ENCODE data around the gene RBL2. TPM values are rescaled to one million over a fixed set of nuclear protein-coding genes. Genes with fewer than 3 reads are reported as not detected.
"Not testable (repeated sequence)": the region's sequence is repeated elsewhere in the genome, so short reads cannot be mapped to it uniquely, and the experiment has no call there.

The RBL2 gene
- total RNA-seq, 1 donor from 2014 or later, result 25.3 TPM

GRCh38 chr16:53539759-53540718 is 105.8 kb downstream of the RBL2 start:
- not testable (repeated sequence) for ATAC-seq

Other genes with a start within 250 kb of the RBL2 start
- gene AKTIP, start 68.7 kb downstream of the RBL2 start, total RNA-seq, result 34.6 TPM